Activated naive CD4-positive, alpha-beta T cell treated with anti-CD3 and anti-CD28 coated beads, Interleukin-2, amount 50 U/mL, for 72 hours (primary cell): Measurements from ENCODE around the gene CITED1. TPM values are rescaled to one million over a fixed set of nuclear protein-coding genes. Genes with fewer than 3 reads are reported as not detected.

Experiments
- ATAC-seq, 2 donors: fragments of 150-1000 bp; cut with Tn5 transposase; 2 replicates each; pipeline ENCODE4 v1.10.0; 2021; ENCODE audit warnings: mild to moderate bottlenecking in 2 of 2, moderate library complexity in 2 of 2
- DNase-seq, 2 donors: peaks; one replicate each; pipeline ENCODE4 v3.0.0; 2021 to 2022; ENCODE audit warnings: low spot score in 2 of 2
- H3K27ac Mint-ChIP-seq, 2 donors: one replicate each; pipeline ENCODE4 v1.8.0; 2022; ENCODE audit warnings: mild to moderate bottlenecking in 2 of 2, mixed read lengths in 2 of 2
- H3K36me3 Mint-ChIP-seq, 2 donors: one replicate each; pipeline ENCODE4 v1.8.0; 2022; ENCODE audit warnings: mixed read lengths in 2 of 2
- H3K9me3 Mint-ChIP-seq, 2 donors: one replicate each; pipeline ENCODE4 v1.8.0; 2022; ENCODE audit warnings: mixed read lengths in 2 of 2
- total RNA-seq, 2 donors: library from RNA; stranded (reverse); gene quantifications; one replicate each; pipeline ENCODE4 v1.2.3, GENCODE V29; 2022

Gene CITED1
- total RNA-seq, 2 donors from 2014 or later, result 0.43 TPM; not detected in 1

- H3K9me3 Mint-ChIP-seq, result no peaks in the 10 kb centered on the region
- no peak for ATAC-seq
- H3K36me3 Mint-ChIP-seq, result no peaks in the 10 kb centered on the region
- no peak overlapping the region for H3K27ac Mint-ChIP-seq
- DNase-seq, result no peak
Observed at GRCh38 chrX:72294497-72294896, 11.2 kb downstream of the CITED1 start.

DNA sequence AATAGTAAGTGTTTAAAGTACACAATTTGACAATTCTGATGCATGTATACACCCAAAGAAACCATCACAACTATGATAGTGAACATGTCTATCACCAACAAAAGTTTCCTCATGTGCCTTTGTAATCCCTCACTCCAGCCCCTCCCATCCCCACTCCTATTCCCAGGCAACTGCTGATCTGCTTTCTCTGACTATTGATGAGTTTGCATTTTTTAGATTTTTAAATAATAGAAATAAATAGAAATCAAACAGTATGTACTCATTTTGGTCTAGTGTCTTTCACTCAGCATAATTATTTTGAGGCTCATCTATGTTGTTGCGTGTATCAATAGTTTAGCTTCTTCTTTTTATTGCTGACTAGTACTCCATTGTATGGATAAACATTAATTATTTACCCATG lies 23.4 kb downstream of the CITED1 start:
- no peak for ATAC-seq
- no peak for DNase-seq
- no peak overlapping the region for H3K27ac Mint-ChIP-seq
- no peaks in the 10 kb centered on the region for H3K36me3 Mint-ChIP-seq
- no peaks in the 10 kb centered on the region for H3K9me3 Mint-ChIP-seq

DNA sequence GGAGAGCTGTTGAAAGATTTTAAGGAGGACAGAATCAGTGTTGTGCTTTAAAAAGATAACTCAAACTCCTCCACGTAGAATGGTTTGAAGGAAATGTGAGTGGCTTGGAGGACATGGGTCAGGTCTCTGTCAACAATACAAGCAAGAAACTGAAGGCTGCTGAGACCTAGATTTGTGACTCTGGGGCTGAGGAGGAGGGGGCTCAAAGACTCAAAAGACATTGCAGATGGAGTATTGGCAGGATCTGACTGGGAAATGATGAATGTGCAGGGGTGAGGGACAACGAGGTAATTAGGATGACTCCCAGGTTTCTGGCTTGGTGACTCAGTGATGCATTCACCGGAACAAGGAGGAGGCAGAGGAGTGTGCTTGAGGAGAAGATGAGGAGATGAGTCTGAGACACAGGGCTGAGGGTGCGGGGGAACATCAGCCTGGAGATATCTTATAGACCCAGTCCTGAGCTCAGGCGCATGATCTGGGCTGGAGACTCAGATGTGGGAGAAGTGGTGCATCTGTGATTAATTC lies 25.3 kb downstream of the CITED1 start:
- ATAC-seq, result no peak
- no peak for DNase-seq
- Mint-ChIP-seq H3K36me3 (peaks cover 10% of the 10 kb centered on the region in 2 donors), H3K9me3 (no peaks in the 10 kb centered on the region), H3K27ac (no peak overlapping the region)

DNA sequence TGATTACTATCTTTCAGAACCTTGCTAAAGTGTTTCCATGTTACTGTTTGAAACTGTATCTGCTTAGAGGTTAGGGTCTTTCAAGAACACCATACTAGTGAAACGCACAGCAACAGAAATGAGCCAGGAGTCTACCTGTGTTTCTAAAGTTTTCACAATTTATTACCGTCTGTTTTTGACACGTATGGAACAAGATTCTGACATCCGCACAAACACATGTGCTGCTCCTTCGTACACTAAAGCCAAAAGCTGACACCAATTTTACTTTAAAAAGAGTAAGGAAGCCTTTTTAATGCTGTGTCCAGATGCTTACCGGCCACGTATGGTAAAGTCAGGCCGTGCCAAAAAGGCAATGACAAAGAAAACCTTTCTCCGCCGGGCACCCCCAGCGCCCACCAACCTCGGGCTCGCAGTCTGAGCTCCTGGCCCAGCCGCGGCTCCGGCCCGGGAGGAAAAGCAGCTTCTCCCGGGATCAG lies 29.2 kb downstream of the CITED1 start:
- peaks cover 45% of the 10 kb centered on the region in 2 donors for H3K36me3 Mint-ChIP-seq
- no peaks in the 10 kb centered on the region for H3K9me3 Mint-ChIP-seq
- H3K27ac Mint-ChIP-seq, result peak overlapping the region; percentile 94 to 96
- ATAC-seq (no peak), DNase-seq (no peak)

DNA sequence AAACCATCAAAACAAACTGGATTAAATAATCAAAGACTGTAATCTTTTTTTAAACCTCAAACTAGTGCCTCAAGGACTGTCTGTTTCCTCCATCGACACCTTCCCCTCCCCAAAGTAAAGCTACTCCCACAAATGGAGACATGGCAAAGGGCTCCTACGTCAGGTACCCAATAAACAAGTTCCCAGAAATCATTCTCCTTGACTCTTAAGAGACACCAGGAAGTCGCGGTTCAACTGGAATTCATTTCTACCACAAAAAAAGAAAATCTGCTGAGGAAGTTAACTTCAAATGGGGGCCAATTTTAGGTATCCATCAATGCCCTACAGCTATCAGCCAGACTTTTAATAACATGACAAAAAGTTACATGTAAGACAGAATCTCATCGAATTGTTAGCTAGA lies 31.2 kb downstream of the CITED1 start:
- peak overlapping the region; percentile 94 to 96 for H3K27ac Mint-ChIP-seq
- peaks cover 45 to 51% of the 10 kb centered on the region in 2 donors for H3K36me3 Mint-ChIP-seq
- H3K9me3 Mint-ChIP-seq, result no peaks in the 10 kb centered on the region
- DNase-seq, result no peak
- no peak for ATAC-seq

DNA sequence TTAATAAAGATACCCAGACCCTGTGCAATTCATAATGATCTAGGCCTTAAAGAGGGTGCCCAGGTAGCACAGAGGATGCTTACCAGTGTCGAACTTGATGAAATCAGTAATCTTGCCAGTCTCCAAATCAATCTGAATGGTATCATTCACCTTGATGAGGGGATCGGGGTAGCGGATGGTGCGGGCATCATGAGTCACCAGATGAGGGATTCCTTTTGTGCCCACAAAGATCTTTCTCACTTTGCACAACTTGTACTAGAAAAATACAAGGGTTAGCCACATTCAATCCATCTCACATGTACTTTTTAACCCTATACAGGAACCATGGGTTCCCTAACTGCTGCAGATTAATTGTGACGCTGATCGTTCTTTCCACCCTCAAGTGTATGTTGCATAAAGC lies 32.0 kb downstream of the CITED1 start:
- ATAC-seq (peak in 1 of 2 donors; percentile 2), DNase-seq (no peak)
- peak overlapping the region; percentile 94 to 96 for H3K27ac Mint-ChIP-seq
- H3K36me3 Mint-ChIP-seq, result peaks cover 45 to 59% of the 10 kb centered on the region in 2 donors
- H3K9me3 Mint-ChIP-seq, result no peaks in the 10 kb centered on the region

DNA sequence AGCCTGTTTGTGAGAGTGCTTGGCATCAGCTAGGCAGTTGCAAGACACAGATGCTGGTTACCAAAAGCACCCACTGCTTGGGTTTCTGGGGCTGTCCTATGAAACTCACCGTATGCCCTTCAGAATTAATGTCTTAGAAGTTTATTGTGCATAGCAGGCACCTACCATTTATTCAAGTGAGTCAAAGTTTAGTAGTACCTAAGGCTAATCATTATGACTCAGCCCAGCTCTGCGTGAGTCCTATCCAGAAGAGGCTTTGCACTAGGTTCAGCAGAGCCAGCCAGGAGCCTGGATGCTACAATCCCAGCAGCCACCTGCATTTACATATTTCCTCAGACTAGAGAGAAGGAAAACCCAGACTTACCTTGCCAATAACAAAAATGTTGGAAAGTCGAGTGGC lies 32.8 kb downstream of the CITED1 start:
- Mint-ChIP-seq H3K9me3 (no peaks in the 10 kb centered on the region), H3K27ac (peak overlapping the region; percentile 93 to 94), H3K36me3 (peaks cover 47 to 60% of the 10 kb centered on the region in 2 donors)
- ATAC-seq (peak; percentile 36 to 53), DNase-seq (no peak)

DNA sequence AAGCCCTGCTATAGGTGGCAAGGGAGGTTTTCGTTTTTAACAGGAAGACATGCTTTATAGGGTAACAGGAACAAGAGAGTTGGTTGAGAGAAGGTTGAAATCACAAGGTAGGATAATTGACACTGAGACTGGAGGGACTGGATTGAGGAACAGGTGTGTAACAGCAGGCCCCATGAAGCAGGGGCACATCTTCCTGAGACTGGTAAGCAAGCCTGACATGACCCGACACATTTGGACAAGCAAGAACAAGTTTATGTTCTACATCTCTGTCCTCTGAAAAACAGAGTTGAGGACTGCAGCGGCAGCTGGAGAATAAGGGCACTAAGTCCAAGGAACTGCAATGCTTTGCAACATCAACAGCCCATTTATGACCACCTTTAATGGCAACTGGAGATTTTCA lies 33.9 kb downstream of the CITED1 start:
- Mint-ChIP-seq H3K27ac (peak overlapping the region; percentile 93 to 94), H3K9me3 (no peaks in the 10 kb centered on the region), H3K36me3 (peaks cover 51 to 64% of the 10 kb centered on the region in 2 donors)
- no peak for ATAC-seq
- DNase-seq, result no peak

GRCh38 chrX:72271091-72271788 lies 34.5 kb downstream of the CITED1 start:
- no peaks in the 10 kb centered on the region for H3K9me3 Mint-ChIP-seq
- H3K36me3 Mint-ChIP-seq, result peaks cover 49 to 62% of the 10 kb centered on the region in 2 donors
- ATAC-seq, result no peak
- no peak for DNase-seq
- peak overlapping the region in 1 of 2 donors; percentile 94 for H3K27ac Mint-ChIP-seq

GRCh38 chrX:72270316-72270866 lies 35.3 kb downstream of the CITED1 start:
- ATAC-seq (peak; percentile 12 to 27), DNase-seq (no peak)
- H3K36me3 Mint-ChIP-seq, result peaks cover 41 to 54% of the 10 kb centered on the region in 2 donors
- no peaks in the 10 kb centered on the region for H3K9me3 Mint-ChIP-seq
- peak overlapping the region in 1 of 2 donors; percentile 36 for H3K27ac Mint-ChIP-seq

DNA sequence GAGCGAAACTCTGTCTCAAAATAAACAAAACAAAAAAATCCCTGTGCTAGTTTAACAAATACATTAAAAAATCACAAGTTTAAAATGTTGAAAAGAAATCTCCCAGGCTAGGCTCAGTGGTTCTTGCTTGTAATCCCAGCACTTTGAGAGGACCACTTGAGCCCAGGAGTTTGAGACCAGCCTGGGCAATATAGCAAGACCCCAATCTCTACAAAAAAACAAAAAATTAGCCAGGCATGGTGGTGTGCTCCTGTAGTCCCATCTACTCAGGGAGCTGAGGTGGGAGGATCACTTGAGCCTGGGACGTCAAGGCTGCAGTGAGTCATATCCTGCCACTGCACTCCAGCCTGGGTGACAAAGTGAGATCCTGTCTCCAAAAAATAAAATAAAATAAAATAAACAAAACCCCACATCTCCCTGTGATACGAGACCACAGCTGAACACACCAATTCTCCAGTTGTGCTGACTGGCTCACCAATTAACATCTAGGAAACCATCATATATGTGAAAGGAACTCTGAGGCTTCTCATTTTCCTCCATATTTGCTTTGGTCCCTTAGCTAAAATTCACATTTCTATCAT lies 36.0 kb downstream of the CITED1 start:
- Mint-ChIP-seq H3K27ac (peak overlapping the region in 1 of 2 donors; percentile 75), H3K9me3 (no peaks in the 10 kb centered on the region), H3K36me3 (peaks cover 35 to 48% of the 10 kb centered on the region in 2 donors)
- ATAC-seq (peak; percentile 58 to 74), DNase-seq (no peak)

GRCh38 chrX:72268597-72269365 lies 36.9 kb downstream of the CITED1 start:
- ATAC-seq (no peak), DNase-seq (no peak)
- H3K36me3 Mint-ChIP-seq, result peaks cover 25 to 38% of the 10 kb centered on the region in 2 donors
- peak overlapping the region in 1 of 2 donors; percentile 50 for H3K27ac Mint-ChIP-seq
- no peaks in the 10 kb centered on the region for H3K9me3 Mint-ChIP-seq

GRCh38 chrX:72265263-72265662 lies 40.5 kb downstream of the CITED1 start:
- peaks cover 6 to 18% of the 10 kb centered on the region in 2 donors for H3K36me3 Mint-ChIP-seq
- no peak for DNase-seq
- H3K9me3 Mint-ChIP-seq, result no peaks in the 10 kb centered on the region
- ATAC-seq, result no peak
- H3K27ac Mint-ChIP-seq, result no peak overlapping the region

DNA sequence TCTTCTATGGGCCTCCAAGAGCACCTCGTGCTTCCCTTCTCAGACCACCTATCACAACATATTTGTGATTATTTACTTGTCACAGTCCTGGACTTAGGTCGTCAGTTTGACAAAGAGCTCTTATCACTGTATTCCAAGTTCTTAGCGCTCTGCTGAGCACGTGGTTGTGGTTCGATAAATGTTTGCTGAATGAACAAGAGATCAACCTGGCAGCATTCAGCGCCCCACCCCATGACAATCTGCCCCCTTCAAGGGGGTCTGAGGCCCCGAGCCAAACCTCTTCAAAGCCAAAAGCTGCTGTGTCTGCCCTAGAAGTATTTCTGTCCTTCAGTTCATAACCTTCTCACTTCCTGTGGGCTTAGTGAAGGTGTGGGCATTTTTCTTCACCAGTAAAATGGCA lies 43.6 kb downstream of the CITED1 start:
- no peaks in the 10 kb centered on the region for H3K36me3 Mint-ChIP-seq
- H3K9me3 Mint-ChIP-seq, result no peaks in the 10 kb centered on the region
- H3K27ac Mint-ChIP-seq, result no peak overlapping the region
- DNase-seq, result no peak
- no peak for ATAC-seq

DNA sequence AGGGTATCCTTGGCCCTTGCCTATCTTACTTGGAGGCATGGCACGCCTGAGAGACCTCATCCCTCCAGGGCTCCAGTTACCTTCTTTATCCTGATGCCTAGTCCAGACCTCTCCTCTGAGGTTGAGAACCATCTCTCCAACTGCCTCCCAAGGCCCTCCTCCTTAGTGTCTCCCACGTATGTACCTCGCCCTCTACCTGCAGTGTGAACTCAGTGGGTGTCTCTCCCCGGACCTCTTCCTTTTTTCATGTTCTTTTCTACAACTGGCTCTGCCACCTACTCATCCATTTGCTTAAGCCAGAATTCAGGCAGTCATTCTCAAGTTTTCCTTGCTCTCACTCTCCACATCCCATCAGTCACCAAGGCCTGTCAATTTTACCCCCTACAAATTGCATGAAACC lies 45.3 kb downstream of the CITED1 start:
- H3K9me3 Mint-ChIP-seq, result no peaks in the 10 kb centered on the region
- ATAC-seq, result no peak
- no peaks in the 10 kb centered on the region for H3K36me3 Mint-ChIP-seq
- no peak overlapping the region for H3K27ac Mint-ChIP-seq
- no peak for DNase-seq

- no peaks in the 10 kb centered on the region for H3K9me3 Mint-ChIP-seq
- ATAC-seq, result no peak
Observed at GRCh38 chrX:72258174-72258573, 47.5 kb downstream of the CITED1 start.

GRCh38 chrX:72255864-72256263 lies 49.9 kb downstream of the CITED1 start:
- no peak overlapping the region for H3K27ac Mint-ChIP-seq
- no peaks in the 10 kb centered on the region for H3K36me3 Mint-ChIP-seq
- ATAC-seq (no peak), DNase-seq (no peak)
- H3K9me3 Mint-ChIP-seq, result no peaks in the 10 kb centered on the region

More at GRCh38 chrX:72258174-72258573, 47.5 kb downstream of the CITED1 start:
- no peaks in the 10 kb centered on the region for H3K36me3 Mint-ChIP-seq
- no peak overlapping the region for H3K27ac Mint-ChIP-seq
- no peak for DNase-seq
